Stimulated activated CD4-positive, alpha-beta T cell treated with anti-CD3 and anti-CD28 coated beads, Interleukin-12 subunit alpha, Interleukin-12 subunit beta, amount 100 ng/mL, for 4 hours (primary cell): ENCODE measurements around the gene MGMT.

ENCODE experiments used
- DNase-seq: peaks from one replicate; pipeline ENCODE4 v3.0.0-alpha.2; 2020

MGMT gene

GRCh38 chr10:129659508-129660268 is 192.6 kb downstream of the MGMT start:
- no peak for DNase-seq

- no peak for DNase-seq
Measured at GRCh38 chr10:129660569-129660968, 193.5 kb downstream of the MGMT start.

GRCh38 chr10:129662426-129662825 is 195.4 kb downstream of the MGMT start:
- no peak for DNase-seq

- DNase-seq, result no peak
Measured at GRCh38 chr10:129670124-129670523, 203.1 kb downstream of the MGMT start.

- DNase-seq, result no peak
Measured at GRCh38 chr10:129673292-129673691, 206.3 kb downstream of the MGMT start.

GRCh38 chr10:129675027-129675769 is 208.2 kb downstream of the MGMT start:
- DNase-seq, result no peak

- DNase-seq, result no peak
Measured at GRCh38 chr10:129676014-129676413, 209.0 kb downstream of the MGMT start.

GRCh38 chr10:129677377-129677927 is 210.4 kb downstream of the MGMT start:
- DNase-seq, result no peak

- no peak for DNase-seq
Measured at GRCh38 chr10:129678186-129678585, 211.1 kb downstream of the MGMT start.

- no peak for DNase-seq
Measured at GRCh38 chr10:129679207-129679606, 212.2 kb downstream of the MGMT start.

GRCh38 chr10:129680661-129681344 is 213.8 kb downstream of the MGMT start:
- no peak for DNase-seq

- no peak for DNase-seq
Measured at GRCh38 chr10:129681856-129682255, 214.8 kb downstream of the MGMT start.

- DNase-seq, result no peak
Measured at GRCh38 chr10:129683519-129683918, 216.5 kb downstream of the MGMT start.

- DNase-seq, result no peak
Measured at GRCh38 chr10:129683920-129684319, 216.9 kb downstream of the MGMT start.

- no peak for DNase-seq
Measured at GRCh38 chr10:129685271-129685670, 218.2 kb downstream of the MGMT start.

GRCh38 chr10:129689671-129690071 is 222.6 kb downstream of the MGMT start:
- DNase-seq, result no peak

GRCh38 chr10:129690248-129691070 is 223.4 kb downstream of the MGMT start:
- DNase-seq, result no peak

GRCh38 chr10:129692695-129693094 is 225.7 kb downstream of the MGMT start:
- DNase-seq, result no peak

GRCh38 chr10:129693382-129693781 is 226.3 kb downstream of the MGMT start:
- DNase-seq, result no peak

- DNase-seq, result no peak
Measured at GRCh38 chr10:129694184-129694583, 227.1 kb downstream of the MGMT start.

GRCh38 chr10:129694691-129695243 is 227.7 kb downstream of the MGMT start:
- DNase-seq, result no peak

GRCh38 chr10:129695671-129696070 is 228.6 kb downstream of the MGMT start:
- DNase-seq, result no peak
